NOMO-1 treated with dmso at 0.1 percent for 144 hours (cell line): ENCODE measurements around the gene ZPBP2.
"Not testable (repeated sequence)": the region's sequence is repeated elsewhere in the genome, so short reads cannot be mapped to it uniquely, and the experiment has no call there.

ENCODE experiments used
- DNase-seq: peaks from one replicate; lab custom pipeline; 2025; ENCODE audit not compliant: unreplicated experiment; lab: John Stamatoyannopoulos, UW

Gene ZPBP2

GRCh38 chr17:39867880-39868553 lies at the start of gene ZPBP2:
ZPBP2 (plus strand) TSS chr17:39868202; CDS start chr17:39868355, 153 bp downstream.
- no peak for DNase-seq

GRCh38 chr17:39818358-39819000 lies 49.5 kb upstream of the ZPBP2 start:
- no peak for DNase-seq

- no peak for DNase-seq
Measured at GRCh38 chr17:39820541-39820940, 47.5 kb upstream of the ZPBP2 start.

GRCh38 chr17:39820987-39821386 lies 47.0 kb upstream of the ZPBP2 start:
- no peak for DNase-seq

- DNase-seq: no peak
Measured at GRCh38 chr17:39822051-39822451, 46.0 kb upstream of the ZPBP2 start.

GRCh38 chr17:39823407-39824054 lies 44.5 kb upstream of the ZPBP2 start:
- no peak for DNase-seq

- DNase-seq: no peak
Measured at GRCh38 chr17:39826334-39826733, 41.7 kb upstream of the ZPBP2 start.

GRCh38 chr17:39828443-39828842 lies 39.6 kb upstream of the ZPBP2 start:
- no peak for DNase-seq

GRCh38 chr17:39831588-39831987 lies 36.4 kb upstream of the ZPBP2 start:
- DNase-seq: no peak

GRCh38 chr17:39834017-39834416 lies 34.0 kb upstream of the ZPBP2 start:
- DNase-seq: no peak

GRCh38 chr17:39835038-39835786 lies 32.8 kb upstream of the ZPBP2 start:
- DNase-seq: no peak

- no peak for DNase-seq
Measured at GRCh38 chr17:39836117-39836516, 31.9 kb upstream of the ZPBP2 start.

- no peak for DNase-seq
Measured at GRCh38 chr17:39838057-39838456, 29.9 kb upstream of the ZPBP2 start.

GRCh38 chr17:39838784-39839183 lies 29.2 kb upstream of the ZPBP2 start:
- DNase-seq: no peak

- DNase-seq: no peak
Measured at GRCh38 chr17:39841134-39841683, 26.8 kb upstream of the ZPBP2 start.

- DNase-seq: no peak
Measured at GRCh38 chr17:39845052-39845846, 22.8 kb upstream of the ZPBP2 start.

- no peak for DNase-seq
Measured at GRCh38 chr17:39846205-39846604, 21.8 kb upstream of the ZPBP2 start.

- DNase-seq: no peak
Measured at GRCh38 chr17:39848600-39848999, 19.4 kb upstream of the ZPBP2 start.

GRCh38 chr17:39850186-39850585 lies 17.8 kb upstream of the ZPBP2 start:
- DNase-seq: not testable (repeated sequence)

GRCh38 chr17:39852239-39852638 lies 15.8 kb upstream of the ZPBP2 start:
- DNase-seq: no peak
